ENCODE data around the gene ATG16L2.
A peak's percentile ranks its signal among the peaks of the same experiment; 100 is the strongest.
"Not testable (repeated sequence)": the region's sequence is repeated elsewhere in the genome, so short reads cannot be mapped to it uniquely, and the experiment has no call there.

The ATG16L2 gene

GRCh38 chr11:72806378-72806777, 7.8 kb upstream of the ATG16L2 start:
- not testable (repeated sequence) for DNase-seq (ENCODE audit: low read depth)

GRCh38 chr11:72807021-72807693, 7.1 kb upstream of the ATG16L2 start:
- DNase-seq (ENCODE audit: low read depth), result no peak

- DNase-seq (ENCODE audit: low read depth), result no peak
These were observed 6.4 kb upstream of the ATG16L2 start for GRCh38 chr11:72807792-72808191.

- DNase-seq (ENCODE audit: low read depth), result no peak
These were observed 5.8 kb upstream of the ATG16L2 start for GRCh38 chr11:72808331-72808798.

- DNase-seq (ENCODE audit: low read depth), result not testable (repeated sequence)
These were observed 2.5 kb upstream of the ATG16L2 start for GRCh38 chr11:72811686-72812085.

GRCh38 chr11:72812604-72812966, 1.6 kb upstream of the ATG16L2 start:
- DNase-seq (ENCODE audit: low read depth), result no peak

- peak; percentile 33 for DNase-seq (ENCODE audit: low read depth)
These were observed 1.1 kb upstream of the ATG16L2 start for GRCh38 chr11:72812967-72813739.

GRCh38 chr11:72813740-72814285, 398 bp upstream of the ATG16L2 start:
- no peak for DNase-seq (ENCODE audit: low read depth)

GRCh38 chr11:72815110-72815618, 953 bp downstream of the ATG16L2 start:
- DNase-seq (ENCODE audit: low read depth), result no peak

- no peak for DNase-seq (ENCODE audit: low read depth)
These were observed 2.3 kb downstream of the ATG16L2 start for GRCh38 chr11:72816404-72816990.

GRCh38 chr11:72817966-72818365, 3.8 kb downstream of the ATG16L2 start:
- DNase-seq (ENCODE audit: low read depth), result no peak

- DNase-seq (ENCODE audit: low read depth), result no peak
These were observed 4.8 kb downstream of the ATG16L2 start for GRCh38 chr11:72818971-72819370.

- DNase-seq (ENCODE audit: low read depth), result no peak
These were observed 6.4 kb downstream of the ATG16L2 start for GRCh38 chr11:72820439-72821139.

- DNase-seq (ENCODE audit: low read depth), result no peak
These were observed 7.2 kb downstream of the ATG16L2 start for GRCh38 chr11:72821221-72821919.

GRCh38 chr11:72821920-72822799, 7.9 kb downstream of the ATG16L2 start:
- DNase-seq (ENCODE audit: low read depth), result peak; percentile 52

- no peak for DNase-seq (ENCODE audit: low read depth)
These were observed 9.0 kb downstream of the ATG16L2 start for GRCh38 chr11:72823105-72823804.

- DNase-seq (ENCODE audit: low read depth), result no peak
These were observed 9.8 kb downstream of the ATG16L2 start for GRCh38 chr11:72824020-72824419.

GRCh38 chr11:72824811-72825505, 10.7 kb downstream of the ATG16L2 start:
- DNase-seq (ENCODE audit: low read depth), result no peak

- no peak for DNase-seq (ENCODE audit: low read depth)
These were observed 11.4 kb downstream of the ATG16L2 start for GRCh38 chr11:72825661-72826060.

Measured in stimulated activated CD8-positive, alpha-beta memory T cell treated with anti-CD3 and anti-CD28 coated beads, Interleukin-15, amount 100 ng/mL, for 1 hour (primary cell).